HepG2 (cell line): ENCODE results near the gene SEMA3F. TPM values are rescaled to one million over a fixed set of nuclear protein-coding genes. Genes with fewer than 3 reads are reported as not detected.

Source experiments
- ATF1 ChIP-seq: IDR thresholded peaks from 2 replicates; pipeline ENCODE4 v1.6.1; 2016; ENCODE audit warnings: mild to moderate bottlenecking, control low read depth
- CREBL2 ChIP-seq: sonication (generic); formaldehyde crosslinking; IDR thresholded peaks from 2 replicates; pipeline ENCODE4 v1.8.1; 2023; ENCODE audit warnings: missing genetic modification reagents, mild to moderate bottlenecking, borderline replicate concordance
- CSRNP2 ChIP-seq: sonication (generic); formaldehyde crosslinking; conservative IDR thresholded peaks from 2 replicates; pipeline ENCODE4 v1.8.0; 2022; ENCODE audit warnings: low read depth, missing genetic modification reagents
- FOXA3 ChIP-seq: IDR thresholded peaks from 2 replicates; pipeline ENCODE4 v1.6.1; 2016; ENCODE audit warnings: missing genetic modification reagents, missing compliant biosample characterization
- GMEB2 ChIP-seq: IDR thresholded peaks from 2 replicates; pipeline ENCODE4 v1.6.1; 2016; ENCODE audit warnings: missing biosample characterization, missing genetic modification reagents, low read depth
- HNF4A ChIP-seq: sonication (generic); formaldehyde crosslinking; IDR thresholded peaks from 2 replicates; pipeline ENCODE4 v1.4.0; 2020; ENCODE audit warnings: missing genetic modification reagents
- KDM5B ChIP-seq: sonication (generic); formaldehyde crosslinking; IDR thresholded peaks from 2 replicates; pipeline ENCODE4 v1.4.0; 2020; ENCODE audit warnings: missing genetic modification reagents, mild to moderate bottlenecking, borderline replicate concordance
- MATR3 ChIP-seq: sonication (generic); formaldehyde crosslinking; IDR thresholded peaks from 2 replicates; pipeline ENCODE4 v1.4.0; 2020; ENCODE audit warnings: missing genetic modification reagents
- MXD4 ChIP-seq: IDR thresholded peaks from 2 replicates; pipeline ENCODE4 v1.6.1; 2016; ENCODE audit warnings: mild to moderate bottlenecking, missing biosample characterization, missing genetic modification reagents
- NR3C1 ChIP-seq: sonication (generic); formaldehyde crosslinking; IDR thresholded peaks from 2 replicates; pipeline ENCODE4 v1.4.0; 2020; ENCODE audit warnings: missing genetic modification reagents
- RFXAP ChIP-seq: sonication (generic); formaldehyde crosslinking; IDR thresholded peaks from 2 replicates; pipeline ENCODE4 v1.4.0; 2020; ENCODE audit warnings: missing genetic modification reagents, borderline replicate concordance
- RXRA ChIP-seq: sonication (generic); formaldehyde crosslinking; IDR thresholded peaks from 2 replicates; pipeline ENCODE4 v1.5.1; 2020; ENCODE audit warnings: missing genetic modification reagents
- SPEN ChIP-seq: sonication (generic); formaldehyde crosslinking; IDR thresholded peaks from 2 replicates; pipeline ENCODE4 v1.5.1; 2020; ENCODE audit warnings: low read depth, mild to moderate bottlenecking, missing genetic modification reagents
- TAF15 ChIP-seq: fragments of 200-400 bp; formaldehyde crosslinking; IDR thresholded peaks from one replicate; pipeline ENCODE4 v1.6.1; 2018; ENCODE audit warnings: mild to moderate bottlenecking, low read depth, low read length; ENCODE audit not compliant: poor library complexity, severe bottlenecking
- THAP8 ChIP-seq: sonication (generic); formaldehyde crosslinking; IDR thresholded peaks from 2 replicates; pipeline ENCODE4 v1.5.1; 2020; ENCODE audit warnings: missing genetic modification reagents, mild to moderate bottlenecking, borderline replicate concordance
- ZNF333 ChIP-seq: sonication (generic); formaldehyde crosslinking; IDR thresholded peaks from 2 replicates; pipeline ENCODE4 v1.4.0; 2020; ENCODE audit warnings: mild to moderate bottlenecking, missing genetic modification reagents, borderline replicate concordance
- ZNF572 ChIP-seq: sonication (generic); formaldehyde crosslinking; IDR thresholded peaks from 2 replicates; pipeline ENCODE4 v1.5.1; 2020; ENCODE audit warnings: mild to moderate bottlenecking, missing genetic modification reagents
- ZSCAN21 ChIP-seq: sonication (generic); formaldehyde crosslinking; IDR thresholded peaks from 2 replicates; pipeline ENCODE4 v1.8.0; 2022; ENCODE audit warnings: mild to moderate bottlenecking, missing genetic modification reagents, moderate library complexity, borderline replicate concordance
- polyA plus RNA-seq, 8 experiments: library from polyadenylated mRNA; depleted of rRNA in 3 of 8; stranded (reverse) in 7 of 8; unstranded in 1 of 8; fragments of >200 nt; fragmentation: Illumina TruSeq in 4 of 8; extraction: Trizol in 4 of 8; gene quantifications; 2 replicates each; pipeline versions ENCODE4 v1.2.1 to v1.2.3, GENCODE V29; 2011 to 2016; ENCODE audit warnings: low read depth in 4 of 8, missing spikeins in 1 of 8, mixed read lengths in 1 of 8; ENCODE audit not compliant: insufficient read depth in 1 of 8
- total RNA-seq, 5 experiments: library from RNA; depleted of rRNA; stranded (reverse); fragments of >200 nt; fragmentation: Illumina TruSeq; extraction: Trizol; gene quantifications; 2 replicates each; pipeline ENCODE4 v1.2.3, GENCODE V29; 2016; ENCODE audit warnings: low read depth in 1 of 5
- TF ChIP-seq, protein P1 (sequence below): sonication (generic); formaldehyde crosslinking; IDR thresholded peaks from 2 replicates; pipeline ENCODE4 v1.4.0; 2020; ENCODE audit warnings: missing genetic modification reagents, borderline replicate concordance
- TF ChIP-seq, protein P2 (sequence below): sonication (generic); formaldehyde crosslinking; IDR thresholded peaks from 2 replicates; pipeline ENCODE4 v1.4.0; 2020; ENCODE audit warnings: missing genetic modification reagents

Gene SEMA3F
- total and polyA plus RNA-seq, 2 of the 13 experiments (the other 11 are each of a cell fraction or from before 2014, with no cell fraction given) = 7.6 to 17.2 TPM

DNA sequence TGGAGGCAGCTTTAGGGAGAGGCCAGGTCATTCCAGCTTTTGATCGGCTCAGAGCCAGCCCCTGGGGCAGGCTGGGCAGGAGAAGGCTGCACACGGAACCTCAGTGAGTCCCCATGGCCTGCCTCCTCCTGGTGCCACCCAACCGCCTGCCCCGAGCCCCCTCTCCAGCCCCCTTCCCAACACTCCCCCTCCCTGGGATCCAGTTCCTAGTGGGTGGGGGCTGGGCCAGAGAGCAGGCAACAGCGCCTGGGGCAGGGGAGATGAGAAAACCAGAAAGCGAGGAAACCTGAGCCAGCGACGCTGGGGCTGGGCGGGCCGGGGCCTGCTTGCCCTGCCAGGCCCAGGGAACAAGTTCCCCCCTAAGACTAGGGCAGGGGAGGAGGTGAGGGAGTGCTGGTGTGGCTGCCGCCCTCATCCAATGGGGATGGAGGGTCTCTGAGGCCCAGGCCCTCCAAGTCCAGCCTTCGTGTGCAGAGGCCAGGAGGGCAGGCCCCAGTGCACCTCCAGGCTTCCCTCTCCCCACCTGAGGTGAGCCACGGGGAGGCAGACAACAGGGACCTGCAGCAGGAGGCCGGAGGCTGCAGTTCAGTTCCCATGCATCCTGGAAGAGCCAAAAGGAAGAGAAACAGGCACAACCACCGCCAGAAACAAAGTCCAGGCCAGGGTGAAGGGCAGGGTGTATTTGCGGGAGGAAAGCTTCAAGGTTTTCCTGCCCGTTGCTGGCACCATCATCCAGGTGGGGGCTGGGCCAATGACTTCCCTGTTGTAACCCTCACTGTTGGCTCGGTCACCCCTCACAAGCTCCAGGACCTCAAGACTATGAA, 4.0 kb upstream of the SEMA3F start (continued):
- TF ChIP-seq, protein P1, sequence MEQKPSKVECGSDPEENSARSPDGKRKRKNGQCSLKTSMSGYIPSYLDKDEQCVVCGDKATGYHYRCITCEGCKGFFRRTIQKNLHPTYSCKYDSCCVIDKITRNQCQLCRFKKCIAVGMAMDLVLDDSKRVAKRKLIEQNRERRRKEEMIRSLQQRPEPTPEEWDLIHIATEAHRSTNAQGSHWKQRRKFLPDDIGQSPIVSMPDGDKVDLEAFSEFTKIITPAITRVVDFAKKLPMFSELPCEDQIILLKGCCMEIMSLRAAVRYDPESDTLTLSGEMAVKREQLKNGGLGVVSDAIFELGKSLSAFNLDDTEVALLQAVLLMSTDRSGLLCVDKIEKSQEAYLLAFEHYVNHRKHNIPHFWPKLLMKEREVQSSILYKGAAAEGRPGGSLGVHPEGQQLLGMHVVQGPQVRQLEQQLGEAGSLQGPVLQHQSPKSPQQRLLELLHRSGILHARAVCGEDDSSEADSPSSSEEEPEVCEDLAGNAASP = no peak
- TF ChIP-seq KDM5B (CRISPR knock-in tag) = peak; percentile 48; the same call in 1 of the 2 replicates
- TF ChIP-seq FOXA3 (CRISPR knock-in tag) = no peak
- TF ChIP-seq ZSCAN21 (CRISPR knock-in tag) = peak; percentile 48; the same call in 1 of the 2 replicates
- TF ChIP-seq SPEN (CRISPR knock-in tag) = peak; percentile 68
- peak; percentile 51; the same call in 1 of the 2 replicates for TF ChIP-seq HNF4A (CRISPR knock-in tag)
- TF ChIP-seq THAP8 = no peak
- no peak; the same call in 1 of the 2 replicates for TF ChIP-seq RXRA
- TF ChIP-seq MXD4 (CRISPR knock-in tag) = no peak
- TF ChIP-seq RFXAP (CRISPR knock-in tag) = peak; percentile 47; the same call in 1 of the 2 replicates
- no peak for TF ChIP-seq ATF1 (CRISPR knock-in tag)
- TF ChIP-seq, protein P2, sequence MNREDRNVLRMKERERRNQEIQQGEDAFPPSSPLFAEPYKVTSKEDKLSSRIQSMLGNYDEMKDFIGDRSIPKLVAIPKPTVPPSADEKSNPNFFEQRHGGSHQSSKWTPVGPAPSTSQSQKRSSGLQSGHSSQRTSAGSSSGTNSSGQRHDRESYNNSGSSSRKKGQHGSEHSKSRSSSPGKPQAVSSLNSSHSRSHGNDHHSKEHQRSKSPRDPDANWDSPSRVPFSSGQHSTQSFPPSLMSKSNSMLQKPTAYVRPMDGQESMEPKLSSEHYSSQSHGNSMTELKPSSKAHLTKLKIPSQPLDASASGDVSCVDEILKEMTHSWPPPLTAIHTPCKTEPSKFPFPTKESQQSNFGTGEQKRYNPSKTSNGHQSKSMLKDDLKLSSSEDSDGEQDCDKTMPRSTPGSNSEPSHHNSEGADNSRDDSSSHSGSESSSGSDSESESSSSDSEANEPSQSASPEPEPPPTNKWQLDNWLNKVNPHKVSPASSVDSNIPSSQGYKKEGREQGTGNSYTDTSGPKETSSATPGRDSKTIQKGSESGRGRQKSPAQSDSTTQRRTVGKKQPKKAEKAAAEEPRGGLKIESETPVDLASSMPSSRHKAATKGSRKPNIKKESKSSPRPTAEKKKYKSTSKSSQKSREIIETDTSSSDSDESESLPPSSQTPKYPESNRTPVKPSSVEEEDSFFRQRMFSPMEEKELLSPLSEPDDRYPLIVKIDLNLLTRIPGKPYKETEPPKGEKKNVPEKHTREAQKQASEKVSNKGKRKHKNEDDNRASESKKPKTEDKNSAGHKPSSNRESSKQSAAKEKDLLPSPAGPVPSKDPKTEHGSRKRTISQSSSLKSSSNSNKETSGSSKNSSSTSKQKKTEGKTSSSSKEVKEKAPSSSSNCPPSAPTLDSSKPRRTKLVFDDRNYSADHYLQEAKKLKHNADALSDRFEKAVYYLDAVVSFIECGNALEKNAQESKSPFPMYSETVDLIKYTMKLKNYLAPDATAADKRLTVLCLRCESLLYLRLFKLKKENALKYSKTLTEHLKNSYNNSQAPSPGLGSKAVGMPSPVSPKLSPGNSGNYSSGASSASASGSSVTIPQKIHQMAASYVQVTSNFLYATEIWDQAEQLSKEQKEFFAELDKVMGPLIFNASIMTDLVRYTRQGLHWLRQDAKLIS (CRISPR knock-in tag) = no peak
- TF ChIP-seq MATR3 (CRISPR knock-in tag) = no peak
- TF ChIP-seq TAF15 = no peak
- TF ChIP-seq NR3C1 (CRISPR knock-in tag) = no peak
- no peak for TF ChIP-seq GMEB2 (CRISPR knock-in tag)
- TF ChIP-seq ZNF333 = no peak
- no peak for TF ChIP-seq CSRNP2 (CRISPR knock-in tag)
- no peak for TF ChIP-seq ZNF572 (CRISPR knock-in tag)
- no peak for TF ChIP-seq CREBL2 (CRISPR knock-in tag)
